Psoas muscle (tissue), 8 donors: Measurements from ENCODE around the gene KIRREL3. TPM values are rescaled to one million over a fixed set of nuclear protein-coding genes. Genes with fewer than 3 reads are reported as not detected.

Source experiments
- ATAC-seq, 4 donors: fragments of 200-7000 bp; cut with Tn5 transposase; one replicate each; pipeline ENCODE4 v1.9.1; 2020; ENCODE audit warnings: moderate library complexity in 3 of 4, mild to moderate bottlenecking in 2 of 4
- DNase-seq, 2 donors: peaks; one replicate each; pipeline ENCODE4 v3.0.0-alpha.2; 2020
- H3K27ac ChIP-seq: fragments of 200-600 bp; one replicate; pipeline ENCODE4 v1.8.0; 2022
- H3K27me3 ChIP-seq, 3 donors: fragments of 200-600 bp in 1 of 3; one replicate each; pipeline versions ENCODE4 v1.6.1 to v1.8.0; 2013 to 2022; ENCODE audit warnings: low read length in 2 of 3, mild to moderate bottlenecking in 2 of 3, moderate library complexity in 1 of 3; ENCODE audit not compliant: insufficient read depth in 3 of 3
- H3K36me3 ChIP-seq, 2 donors: fragments of 200-600 bp in 1 of 2; one replicate each; pipeline versions ENCODE4 v1.6.1 to v1.8.0; 2013 to 2022; ENCODE audit warnings: low read depth in 1 of 2, mild to moderate bottlenecking in 1 of 2, moderate library complexity in 1 of 2; ENCODE audit not compliant: insufficient read depth in 1 of 2
- H3K4me1 ChIP-seq: fragments of 200-600 bp; one replicate; pipeline ENCODE4 v1.8.0; 2022
- H3K4me3 ChIP-seq: fragments of 200-600 bp; one replicate; pipeline ENCODE4 v1.8.0; 2022; ENCODE audit warnings: mild to moderate bottlenecking
- H3K9me3 ChIP-seq: fragments of 200-600 bp; one replicate; pipeline ENCODE4 v1.8.0; 2022
- WGBS, 3 donors: extraction: QIAGEN DNeasy Blood & Tissue Kit; methylation state at CpG; one replicate each; pipeline versions ENCODE4 v1.1.6 to v1.1.7; 2013; 5-methylcytosine and 5-hydroxymethylcytosine counted together
- intact Hi-C, 2 donors: fragments of 100-400 bp; cut with DNase I; formaldehyde crosslinking; loops; one replicate each; pipeline versions ENCODE4 v1.11.0 to v1.14.2; 2022
- polyA plus RNA-seq, 3 donors: library from polyadenylated mRNA; stranded (reverse); fragments of 200-250 nt; gene quantifications; one replicate each; pipeline ENCODE4 v1.2.3, GENCODE V29; 2013
- total RNA-seq, 4 donors: library from RNA; stranded (reverse); fragmentation: NEBNext Ultra II Directional in 2 of 4; extraction: Animal tissue kit (Norgen Biotek cat#: 25700) in 2 of 4; gene quantifications; one replicate each; pipeline versions ENCODE4 v1.2.1 to v1.2.4, GENCODE V29; 2021 to 2023
- TF ChIP-seq, protein P1 (sequence below): fragments of 200-600 bp; IDR thresholded peaks from one replicate; pipeline ENCODE4 v1.8.0; 2022; ENCODE audit warnings: antibody characterized with exemption
- donor health status: healthy with polysubstance abuse.
- donor health status: DM: no; HTN: no; CAD: no; lungs with moderate emphysema.
- donor health status: Bipolar disorder and iron deficiency.
- donor health status: healthy.
- donor health status: DM: yes; HTN: yes; CAD: no.
- donor health status: DM: no; HTN: no; CAD: no.
- donor health status: DM: no; HTN: no; CAD: no.
- donor health status: DM: yes; HTN: yes; CAD: no.

The KIRREL3 gene
- total and polyA plus RNA-seq, 7 donors: 0.04 TPM; not detected in 6

- DNase-seq (no peak), ATAC-seq (no peak)
- H3K27ac ChIP-seq: no peak overlapping the region
- intact Hi-C loops: no loop called here
- peaks cover 0 to 5% (median 3%) of the 10 kb centered on the region in 3 donors for H3K27me3 ChIP-seq
- TF ChIP-seq, protein P1, sequence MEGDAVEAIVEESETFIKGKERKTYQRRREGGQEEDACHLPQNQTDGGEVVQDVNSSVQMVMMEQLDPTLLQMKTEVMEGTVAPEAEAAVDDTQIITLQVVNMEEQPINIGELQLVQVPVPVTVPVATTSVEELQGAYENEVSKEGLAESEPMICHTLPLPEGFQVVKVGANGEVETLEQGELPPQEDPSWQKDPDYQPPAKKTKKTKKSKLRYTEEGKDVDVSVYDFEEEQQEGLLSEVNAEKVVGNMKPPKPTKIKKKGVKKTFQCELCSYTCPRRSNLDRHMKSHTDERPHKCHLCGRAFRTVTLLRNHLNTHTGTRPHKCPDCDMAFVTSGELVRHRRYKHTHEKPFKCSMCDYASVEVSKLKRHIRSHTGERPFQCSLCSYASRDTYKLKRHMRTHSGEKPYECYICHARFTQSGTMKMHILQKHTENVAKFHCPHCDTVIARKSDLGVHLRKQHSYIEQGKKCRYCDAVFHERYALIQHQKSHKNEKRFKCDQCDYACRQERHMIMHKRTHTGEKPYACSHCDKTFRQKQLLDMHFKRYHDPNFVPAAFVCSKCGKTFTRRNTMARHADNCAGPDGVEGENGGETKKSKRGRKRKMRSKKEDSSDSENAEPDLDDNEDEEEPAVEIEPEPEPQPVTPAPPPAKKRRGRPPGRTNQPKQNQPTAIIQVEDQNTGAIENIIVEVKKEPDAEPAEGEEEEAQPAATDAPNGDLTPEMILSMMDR: no peak
- no peaks in the 10 kb centered on the region for H3K4me1 ChIP-seq
- H3K9me3 ChIP-seq: peaks cover 4% of the 10 kb centered on the region
- H3K4me3 ChIP-seq: no peak overlapping the region
- H3K36me3 ChIP-seq: no peaks in the 10 kb centered on the region
- 70 to 78% (median 78%) methylated on average over 5 of the region's 5 CpGs for WGBS, 3 donors
Observed at GRCh38 chr11:126598344-126599216, 402.0 kb downstream of the KIRREL3 start.

DNA sequence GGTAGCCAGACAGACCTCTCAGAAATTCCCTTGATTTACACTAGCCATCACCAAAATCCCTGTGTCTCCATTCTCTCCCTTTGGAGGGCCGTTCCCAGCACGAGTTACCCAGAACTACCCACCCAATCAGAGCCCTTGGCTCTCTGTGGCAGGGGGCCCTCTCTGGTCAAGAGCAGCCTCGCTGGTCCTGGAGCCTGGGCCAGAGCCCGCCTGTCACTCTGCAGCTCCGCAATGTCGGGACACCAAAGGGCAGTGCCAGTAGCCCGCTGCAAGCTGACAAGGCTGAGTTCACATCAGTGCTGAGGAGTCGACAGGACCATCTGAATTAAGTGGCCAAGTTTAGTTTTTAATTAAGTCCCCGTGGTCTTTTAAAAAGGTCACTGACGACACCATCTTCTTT lies 403.5 kb downstream of the KIRREL3 start:
- ATAC-seq: no peak
- intact Hi-C loops: no loop called here
- TF ChIP-seq, protein P1: no peak

DNA sequence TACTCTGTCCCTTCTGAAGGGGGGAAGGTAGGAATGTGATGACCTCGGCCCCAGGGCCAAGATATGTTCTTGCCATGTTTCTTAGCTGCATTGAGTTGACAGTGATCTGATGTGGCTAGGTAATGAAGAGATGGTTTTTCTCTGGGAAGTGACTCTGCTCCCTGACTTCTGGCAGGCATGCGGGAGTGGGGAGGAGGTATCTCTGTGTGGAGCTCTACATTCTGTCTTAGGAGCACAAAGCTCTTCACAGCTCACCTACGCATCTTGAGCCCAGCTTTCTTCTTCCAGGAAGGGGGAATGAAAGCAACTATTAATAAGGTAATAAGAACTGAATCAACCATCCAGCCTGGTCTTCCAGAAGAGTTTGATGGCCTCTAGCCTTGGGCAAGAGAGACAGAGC lies 404.1 kb downstream of the KIRREL3 start:
- no peak overlapping the region for H3K4me3 ChIP-seq
- intact Hi-C loops: no loop called here
- H3K9me3 ChIP-seq: peaks cover 4% of the 10 kb centered on the region
- no peak overlapping the region for H3K27ac ChIP-seq
- H3K4me1 ChIP-seq: no peaks in the 10 kb centered on the region
- TF ChIP-seq, protein P1: no peak
- no peaks in the 10 kb centered on the region for H3K36me3 ChIP-seq
- WGBS, 3 donors: 85 to 95% (median 95%) methylated on average over 3 of the region's 3 CpGs
- ATAC-seq (no peak), DNase-seq (no peak)
- peaks cover 0 to 5% (median 3%) of the 10 kb centered on the region in 3 donors for H3K27me3 ChIP-seq

More for the DNA sequence above, 403.5 kb downstream of the KIRREL3 start:
- Histone ChIP-seq H3K36me3 (no peaks in the 10 kb centered on the region), H3K4me3 (no peak overlapping the region), H3K4me1 (no peaks in the 10 kb centered on the region), H3K27me3 (peaks cover 0 to 5% (median 3%) of the 10 kb centered on the region in 3 donors), H3K27ac (no peak overlapping the region), H3K9me3 (peaks cover 4% of the 10 kb centered on the region)
- no peak for DNase-seq
- 69 to 80% (median 74%) methylated on average over 10 of the region's 10 CpGs for WGBS, 3 donors

DNA sequence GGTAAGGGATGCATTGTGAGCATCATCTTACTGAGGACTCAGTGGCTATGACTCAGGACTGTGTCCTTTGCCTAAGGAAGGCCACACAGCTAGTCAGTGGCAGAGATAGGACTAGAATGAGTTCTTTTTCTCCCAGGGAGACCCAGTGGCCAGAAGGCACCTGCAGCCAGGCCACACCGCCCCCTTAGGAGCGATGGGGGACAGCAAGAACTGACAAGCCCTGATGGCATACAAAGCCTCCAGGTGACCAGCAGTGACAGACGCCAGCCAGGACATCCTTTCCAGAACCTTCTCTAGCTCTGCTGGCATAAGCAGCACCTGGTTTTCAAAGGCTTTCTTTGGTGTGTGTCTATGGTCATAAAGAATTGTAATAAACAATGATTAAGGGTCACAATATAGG lies 405.0 kb downstream of the KIRREL3 start:
- H3K36me3 ChIP-seq: no peaks in the 10 kb centered on the region
- intact Hi-C loops: no loop called here
- peaks cover 0 to 5% (median 3%) of the 10 kb centered on the region in 3 donors for H3K27me3 ChIP-seq
- ATAC-seq (no peak), DNase-seq (no peak)
- no peak overlapping the region for H3K4me3 ChIP-seq
- peaks cover 4% of the 10 kb centered on the region for H3K9me3 ChIP-seq
- H3K4me1 ChIP-seq: no peaks in the 10 kb centered on the region
- H3K27ac ChIP-seq: no peak overlapping the region
- WGBS, 3 donors: 88 to 95% (median 94%) methylated on average over 3 of the region's 3 CpGs
- TF ChIP-seq, protein P1: no peak
